HepG2 (cell line): Measurements from ENCODE around the gene POP5. TPM values are rescaled to one million over a fixed set of nuclear protein-coding genes. Genes with fewer than 3 reads are reported as not detected.

Experiments
- FOXC1 ChIP-seq: sonication (generic); formaldehyde crosslinking; IDR thresholded peaks from 2 replicates; pipeline ENCODE4 v1.8.0; 2022; ENCODE audit warnings: mild to moderate bottlenecking, missing genetic modification reagents, borderline replicate concordance
- HDAC1 ChIP-seq: sonication (generic); formaldehyde crosslinking; IDR thresholded peaks from 2 replicates; pipeline ENCODE4 v1.5.1; 2020; ENCODE audit warnings: mild to moderate bottlenecking, missing genetic modification reagents
- HMG20A ChIP-seq: IDR thresholded peaks from 2 replicates; pipeline ENCODE4 v1.6.1; 2016; ENCODE audit warnings: borderline replicate concordance
- HNF4G ChIP-seq, 2 experiments: sonication (generic) in 1 of 2; formaldehyde crosslinking in 1 of 2; IDR thresholded peaks; 2 replicates each; pipeline versions ENCODE4 v1.4.0 to v1.6.1; 2011 to 2020; ENCODE audit warnings: borderline replicate concordance in 2 of 2, low read depth in 2 of 2, mild to moderate bottlenecking in 2 of 2, low read length in 1 of 2, missing genetic modification reagents in 1 of 2, moderate library complexity in 1 of 2
- PATZ1 ChIP-seq: sonication (generic); formaldehyde crosslinking; IDR thresholded peaks from 2 replicates; pipeline ENCODE4 v1.4.0; 2020; ENCODE audit warnings: missing genetic modification reagents
- PRDM10 ChIP-seq: sonication (generic); formaldehyde crosslinking; IDR thresholded peaks from 2 replicates; pipeline ENCODE4 v1.4.0; 2020; ENCODE audit warnings: low read depth, missing genetic modification reagents
- PRPF4 ChIP-seq: fragments of 200-400 bp; formaldehyde crosslinking; IDR thresholded peaks from 2 replicates; pipeline ENCODE4 v1.6.1; 2016; ENCODE audit warnings: low read length, low read depth; ENCODE audit not compliant: poor library complexity, severe bottlenecking
- RFX3 ChIP-seq: IDR thresholded peaks from 2 replicates; pipeline ENCODE4 v1.6.1; 2016; ENCODE audit warnings: missing biosample characterization, missing genetic modification reagents
- SMARCE1 ChIP-seq: fragments of 450-650 bp; IDR thresholded peaks from 2 replicates; pipeline ENCODE4 v1.6.1; 2017; ENCODE audit warnings: borderline replicate concordance
- SMC3 ChIP-seq: IDR thresholded peaks from 2 replicates; pipeline ENCODE4 v1.6.1; 2011; ENCODE audit warnings: low read length, improper control_type of control experiment
- TMF1 ChIP-seq: sonication (generic); formaldehyde crosslinking; IDR thresholded peaks from 2 replicates; pipeline ENCODE4 v1.8.1; 2022; ENCODE audit warnings: low read depth, missing genetic modification reagents
- TOPORS ChIP-seq: sonication (generic); formaldehyde crosslinking; IDR thresholded peaks from 2 replicates; pipeline ENCODE4 v1.8.0; 2023; ENCODE audit warnings: mild to moderate bottlenecking, missing genetic modification reagents
- ZFP36L2 ChIP-seq: sonication (generic); formaldehyde crosslinking; IDR thresholded peaks from 2 replicates; pipeline ENCODE4 v1.4.0; 2020; ENCODE audit warnings: missing genetic modification reagents
- ZFP82 ChIP-seq: sonication (generic); formaldehyde crosslinking; IDR thresholded peaks from 2 replicates; pipeline ENCODE4 v1.5.1; 2020; ENCODE audit warnings: mild to moderate bottlenecking, missing genetic modification reagents, borderline replicate concordance
- ZIK1 ChIP-seq: sonication (generic); formaldehyde crosslinking; IDR thresholded peaks from 2 replicates; pipeline ENCODE4 v1.5.0; 2020; ENCODE audit warnings: mild to moderate bottlenecking, low read depth, missing genetic modification reagents, borderline replicate concordance
- ZNF180 ChIP-seq: sonication (generic); formaldehyde crosslinking; IDR thresholded peaks from 2 replicates; pipeline ENCODE4 v1.4.0; 2020; ENCODE audit warnings: low read depth, missing genetic modification reagents, borderline replicate concordance
- ZNF225 ChIP-seq: sonication (generic); formaldehyde crosslinking; IDR thresholded peaks from 2 replicates; pipeline ENCODE4 v1.4.0; 2020; ENCODE audit warnings: mild to moderate bottlenecking, missing genetic modification reagents
- ZNF33A ChIP-seq: sonication (generic); formaldehyde crosslinking; IDR thresholded peaks from 2 replicates; pipeline ENCODE4 v1.5.1; 2020; ENCODE audit warnings: missing genetic modification reagents, mild to moderate bottlenecking, moderate library complexity, borderline replicate concordance
- ZNF629 ChIP-seq: sonication (generic); formaldehyde crosslinking; conservative IDR thresholded peaks from 2 replicates; pipeline ENCODE4 v1.5.0; 2020; ENCODE audit warnings: missing genetic modification reagents
- ZNF704 ChIP-seq: sonication (generic); formaldehyde crosslinking; IDR thresholded peaks from 2 replicates; pipeline ENCODE4 v1.8.1; 2023; ENCODE audit warnings: mild to moderate bottlenecking, inconsistent platforms, moderate library complexity, missing genetic modification reagents, borderline replicate concordance
- ZSCAN21 ChIP-seq: sonication (generic); formaldehyde crosslinking; IDR thresholded peaks from 2 replicates; pipeline ENCODE4 v1.8.0; 2022; ENCODE audit warnings: mild to moderate bottlenecking, missing genetic modification reagents, moderate library complexity, borderline replicate concordance
- ZSCAN25 ChIP-seq: sonication (generic); formaldehyde crosslinking; IDR thresholded peaks from 2 replicates; pipeline ENCODE4 v1.8.0; 2022; ENCODE audit warnings: mild to moderate bottlenecking, missing genetic modification reagents
- polyA plus RNA-seq, 8 experiments: library from polyadenylated mRNA; depleted of rRNA in 3 of 8; stranded (reverse) in 7 of 8; unstranded in 1 of 8; fragments of >200 nt; fragmentation: Illumina TruSeq in 4 of 8; extraction: Trizol in 4 of 8; gene quantifications; 2 replicates each; pipeline versions ENCODE4 v1.2.1 to v1.2.3, GENCODE V29; 2011 to 2016; ENCODE audit warnings: low read depth in 4 of 8, missing spikeins in 1 of 8, mixed read lengths in 1 of 8; ENCODE audit not compliant: insufficient read depth in 1 of 8
- total RNA-seq, 5 experiments: library from RNA; depleted of rRNA; stranded (reverse); fragments of >200 nt; fragmentation: Illumina TruSeq; extraction: Trizol; gene quantifications; 2 replicates each; pipeline ENCODE4 v1.2.3, GENCODE V29; 2016; ENCODE audit warnings: low read depth in 1 of 5

POP5 gene
- total and polyA plus RNA-seq, 2 of the 13 experiments (the other 11 are each of a cell fraction or from before 2014, with no cell fraction given) = 45.6 to 61.3 TPM

DNA sequence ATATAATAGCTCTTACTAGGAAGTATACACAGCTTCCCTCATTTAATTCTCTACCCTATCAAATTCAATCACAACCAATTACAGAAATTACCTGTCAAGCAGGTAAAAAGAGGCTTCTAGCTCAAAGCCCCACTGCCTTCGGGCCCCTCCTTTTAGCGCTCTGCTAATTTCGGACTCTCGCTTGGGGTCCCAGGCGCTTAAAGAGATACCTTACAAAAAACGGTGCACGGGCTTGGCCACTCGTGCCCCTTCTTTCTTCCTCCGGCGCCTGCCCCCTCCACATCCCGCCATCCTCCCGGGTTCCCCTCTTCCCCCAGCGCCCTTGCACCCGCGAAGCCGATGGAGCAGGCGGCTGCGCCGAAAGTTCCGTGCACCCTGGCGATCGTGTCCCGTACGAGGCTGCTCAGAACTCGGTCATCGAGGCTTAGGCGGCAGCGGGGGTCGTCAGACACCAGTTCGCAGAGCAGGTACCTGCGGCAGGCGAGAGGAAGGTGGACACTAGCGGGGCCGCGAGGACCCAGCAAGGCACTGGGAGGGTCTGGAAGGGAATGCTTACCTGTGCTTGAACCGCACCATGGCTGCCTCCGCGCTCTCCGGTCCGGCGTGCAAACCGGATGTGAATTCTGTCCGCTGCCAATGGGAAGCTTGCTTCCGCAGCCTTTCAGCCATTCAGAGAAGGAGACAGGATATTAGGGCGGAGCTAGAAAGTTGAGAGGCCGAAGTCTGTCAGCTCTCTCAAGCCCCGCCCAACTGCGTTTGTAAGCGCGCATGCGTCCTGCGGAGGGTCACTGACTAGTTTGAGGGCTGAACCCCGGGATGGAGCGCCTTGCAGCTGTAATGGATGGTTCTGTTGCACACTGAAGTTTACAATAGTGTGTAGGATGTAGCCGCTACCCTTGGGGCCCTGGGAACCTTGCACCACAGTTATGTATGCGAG, at the start of gene POP5 (continued):
- TF ChIP-seq PRDM10 (no peak), ZNF33A (CRISPR knock-in tag) (no peak), SMC3 (no peak), RFX3 (CRISPR knock-in tag) (no peak), TMF1 (no peak), SMARCE1 (no peak), ZNF225 (CRISPR knock-in tag) (peak; percentile 65; the same call in 1 of the 2 replicates), PATZ1 (CRISPR knock-in tag) (no peak), ZIK1 (CRISPR knock-in tag) (no peak), HNF4G (IDR thresholded peaks at IDR 0.05; ENCODE audit: borderline replicate concordance, low read depth, low read length) (peak; percentile 3; the same call in 1 of the 2 replicates), HNF4G (CRISPR knock-in tag; IDR thresholded peaks at IDR 0.05; ENCODE audit: borderline replicate concordance, low read depth) (0 out of 2 replicates have a peak, but pooled peaks have one; percentile 37), ZFP36L2 (CRISPR knock-in tag) (no peak), FOXC1 (CRISPR knock-in tag) (0 out of 2 replicates have a peak, but pooled peaks have one; percentile 8), ZSCAN25 (CRISPR knock-in tag) (no peak), ZNF180 (no peak), ZNF629 (CRISPR knock-in tag) (no peak; the same call in 1 of the 2 replicates), HMG20A (CRISPR knock-in tag) (no peak), ZNF704 (CRISPR knock-in tag) (no peak), PRPF4 (no peak), HDAC1 (CRISPR knock-in tag) (peak; percentile 84), ZSCAN21 (peak; percentile 62), ZFP82 (no peak), TOPORS (CRISPR knock-in tag) (0 out of 2 replicates have a peak, but pooled peaks have one; percentile 45)
